Common myeloid progenitor, CD34-positive (primary cell): Measurements from ENCODE around the gene DENND6B.
A peak's percentile ranks its signal among the peaks of the same experiment; 100 is the strongest.

Source experiments
- CTCF ChIA-PET: fragments of 350-600 bp; sonication (Branson Sonifier 250); formaldehyde crosslinking; loops from one replicate; lab custom pipeline; 2021; ENCODE audit warnings: antibody characterized with exemption; lab: Charles Lee
- POLR2A ChIA-PET: fragments of 350-600 bp; sonication (Branson Sonifier 250); formaldehyde crosslinking; loops from one replicate; lab custom pipeline; 2021; ENCODE audit warnings: antibody characterized with exemption; lab: Charles Lee
- DNase-seq, 3 donors: peaks; one replicate each; pipeline versions ENCODE4 v3.0.0 to v3.0.0-alpha.2; 2013
- H3K27ac ChIP-seq, 2 experiments: 1 replicate in 1 of 2; 2 replicates in 1 of 2; pipeline ENCODE4 v1.7.0; 2013; ENCODE audit warnings: inconsistent platforms in 2 of 2, low read length in 2 of 2, mild to moderate bottlenecking in 2 of 2, low read depth in 1 of 2, moderate library complexity in 1 of 2; ENCODE audit not compliant: severe bottlenecking in 2 of 2, insufficient read depth in 1 of 2, poor library complexity in 1 of 2
- H3K27me3 ChIP-seq, 5 experiments: replicated peaks in 2 of 5; 1 replicate in 3 of 5; 2 replicates in 2 of 5; pipeline versions ENCODE4 v1.6.1 to v1.7.0; 2013; ENCODE audit warnings: low read length in 4 of 5, mild to moderate bottlenecking in 2 of 5, moderate library complexity in 2 of 5, inconsistent platforms in 1 of 5; ENCODE audit not compliant: insufficient read depth in 5 of 5, control insufficient read depth in 4 of 5
- H3K36me3 ChIP-seq, 4 experiments: 1 replicate in 2 of 4; 2 replicates in 2 of 4; pipeline versions ENCODE4 v1.6.1 to v1.7.0; 2013; ENCODE audit warnings: low read length in 3 of 4, control low read depth in 1 of 4, mild to moderate bottlenecking in 1 of 4; ENCODE audit not compliant: control insufficient read depth in 4 of 4, insufficient read depth in 4 of 4
- H3K4me1 ChIP-seq, 4 experiments: 1 replicate in 3 of 4; 2 replicates in 1 of 4; pipeline versions ENCODE4 v1.6.1 to v1.7.1; 2013; ENCODE audit warnings: low read length in 3 of 4, mild to moderate bottlenecking in 3 of 4, control low read depth in 1 of 4, inconsistent platforms in 1 of 4, moderate library complexity in 1 of 4; ENCODE audit not compliant: control insufficient read depth in 4 of 4, insufficient read depth in 4 of 4; ENCODE audit errors: control extremely low read depth in 1 of 4
- H3K4me3 ChIP-seq, 7 experiments: 1 replicate in 4 of 7; 2 replicates in 3 of 7; pipeline versions ENCODE4 v1.5.1 to v1.7.0; 2013; ENCODE audit warnings: mild to moderate bottlenecking in 7 of 7, low read length in 6 of 7, moderate library complexity in 6 of 7, inconsistent platforms in 2 of 7, low read depth in 2 of 7, control low read depth in 1 of 7; ENCODE audit not compliant: insufficient read depth in 4 of 7, control insufficient read depth in 1 of 7; ENCODE audit errors: extremely low read depth in 1 of 7
- H3K9me3 ChIP-seq, 5 experiments: 1 replicate in 4 of 5; 2 replicates in 1 of 5; pipeline versions ENCODE4 v1.6.1 to v1.7.1; 2013; ENCODE audit warnings: low read length in 4 of 5, mild to moderate bottlenecking in 2 of 5, inconsistent platforms in 1 of 5, low read depth in 1 of 5, moderate library complexity in 1 of 5; ENCODE audit not compliant: control insufficient read depth in 4 of 5, insufficient read depth in 2 of 5; ENCODE audit errors: control extremely low read depth in 1 of 5
- WGBS: methylation state at CpG from one replicate; pipeline ENCODE4 v1.1.5; 2013; ENCODE audit not compliant: insufficient coverage; 5-methylcytosine and 5-hydroxymethylcytosine counted together

The DENND6B gene

GRCh38 chr22:50302564-50302963, 24.2 kb downstream of the DENND6B start:
- H3K9me3 ChIP-seq = no peaks in the 10 kb centered on the region
- no peaks in the 10 kb centered on the region for H3K27me3 ChIP-seq
- peaks cover 0 to 6% (median 0%) of the 10 kb centered on the region in 4 experiments for H3K36me3 ChIP-seq
- no peak overlapping the region for H3K27ac ChIP-seq
- CTCF ChIA-PET = interaction anchor here (1.0 to 6.0 kb wide), 13 partner anchors 9 to 39 kb away, joined by 3 to 37 read pairs (median 6); partner anchors contain the start of gene DENND6B
- POLR2A ChIA-PET = interaction anchor here (0.7 to 6.2 kb wide), 3 partner anchors 9 to 12 kb away, joined by 3 to 33 read pairs (median 5); no protein-coding TSS in a partner anchor
- DNase-seq = no peak
- H3K4me3 ChIP-seq = peak overlapping the region in 1 of 7 experiments; percentile 19
- 43% methylated on average over 2 of the region's 5 CpGs for WGBS
- peaks cover 0 to 84% (median 76%) of the 10 kb centered on the region in 4 experiments for H3K4me1 ChIP-seq

DNA sequence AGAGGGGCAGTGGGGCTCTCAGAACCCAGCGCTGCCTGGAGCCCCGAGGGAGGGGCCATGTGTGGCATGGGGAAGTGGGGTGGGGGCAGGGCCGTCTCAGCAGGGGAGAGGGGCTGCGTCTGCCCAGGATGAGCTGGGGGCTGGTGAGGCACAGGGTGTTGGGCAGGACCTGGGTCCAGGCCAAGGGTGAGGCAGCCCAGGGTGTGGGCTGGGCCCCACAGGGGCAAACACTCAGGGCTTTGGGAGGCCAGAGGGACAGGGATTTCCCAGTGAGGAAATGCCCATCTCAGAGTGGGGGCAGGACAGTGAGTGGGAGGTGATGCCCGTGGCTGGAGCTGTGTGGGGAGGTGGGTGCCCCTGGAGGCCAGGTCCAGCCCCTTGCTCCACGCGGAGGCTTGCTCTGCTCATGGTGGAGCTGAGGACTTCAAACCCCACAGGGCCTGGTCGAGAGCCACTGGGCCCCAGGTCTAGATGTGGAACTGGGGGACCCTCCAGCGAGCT, 24.7 kb downstream of the DENND6B start:
- no peak for DNase-seq

DNA sequence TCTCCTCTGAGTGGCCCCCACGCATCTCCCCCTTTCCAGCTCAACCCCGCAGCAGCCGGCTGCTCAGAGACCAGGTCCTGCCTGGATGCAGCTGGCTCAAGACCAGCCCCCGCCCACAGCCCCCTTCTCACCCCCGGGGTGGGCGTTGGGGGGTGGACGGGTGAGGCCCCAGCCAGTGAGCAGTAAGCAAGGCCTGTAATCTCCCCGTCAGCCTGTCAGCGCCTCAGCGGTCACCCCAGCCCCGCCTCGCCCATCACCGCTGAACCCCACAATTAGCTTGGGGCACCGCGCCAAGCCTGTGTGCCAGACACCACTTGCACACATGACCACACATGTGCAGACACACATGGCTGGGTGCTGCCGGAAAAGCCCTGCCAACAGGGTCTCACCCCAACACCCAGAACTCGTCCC, 25.2 kb downstream of the DENND6B start:
- WGBS = 60% methylated on average over 12 of the region's 17 CpGs
- DNase-seq = peak in 1 of 3 donors; percentile 58
- ChIA-PET POLR2A (interaction anchor here (0.6 to 6.2 kb wide), 3 partner anchors 10 to 13 kb away, joined by 3 to 33 read pairs (median 3); no protein-coding TSS in a partner anchor), CTCF (interaction anchor here (1.0 to 6.0 kb wide), 6 partner anchors 15 to 40 kb away, joined by 3 to 32 read pairs (median 9); partner anchors contain the start of gene DENND6B)
- Histone ChIP-seq H3K27me3 (no peaks in the 10 kb centered on the region), H3K36me3 (peaks cover 0 to 6% (median 0%) of the 10 kb centered on the region in 4 experiments), H3K4me1 (peaks cover 0 to 84% (median 76%) of the 10 kb centered on the region in 4 experiments), H3K27ac (no peak overlapping the region), H3K9me3 (no peaks in the 10 kb centered on the region), H3K4me3 (peak overlapping the region in 1 of 7 experiments; percentile 4)

More for the DNA sequence above, 24.7 kb downstream of the DENND6B start:
- H3K36me3 ChIP-seq = peaks cover 0 to 6% (median 0%) of the 10 kb centered on the region in 4 experiments
- H3K4me1 ChIP-seq = peaks cover 0 to 86% (median 79%) of the 10 kb centered on the region in 4 experiments
- ChIA-PET CTCF (interaction anchor here (1.0 to 6.0 kb wide), 10 partner anchors 8 to 39 kb away, joined by 3 to 37 read pairs (median 6); partner anchors contain the start of gene DENND6B), POLR2A (interaction anchor here (0.6 to 6.2 kb wide), 4 partner anchors 8 to 13 kb away, joined by 3 to 33 read pairs (median 4); no protein-coding TSS in a partner anchor)
- no peak overlapping the region for H3K27ac ChIP-seq
- no peaks in the 10 kb centered on the region for H3K9me3 ChIP-seq
- WGBS = 27% methylated on average over 4 of the region's 9 CpGs
- no peaks in the 10 kb centered on the region for H3K27me3 ChIP-seq
- peak overlapping the region in 1 of 7 experiments; percentile 4 for H3K4me3 ChIP-seq

DNA sequence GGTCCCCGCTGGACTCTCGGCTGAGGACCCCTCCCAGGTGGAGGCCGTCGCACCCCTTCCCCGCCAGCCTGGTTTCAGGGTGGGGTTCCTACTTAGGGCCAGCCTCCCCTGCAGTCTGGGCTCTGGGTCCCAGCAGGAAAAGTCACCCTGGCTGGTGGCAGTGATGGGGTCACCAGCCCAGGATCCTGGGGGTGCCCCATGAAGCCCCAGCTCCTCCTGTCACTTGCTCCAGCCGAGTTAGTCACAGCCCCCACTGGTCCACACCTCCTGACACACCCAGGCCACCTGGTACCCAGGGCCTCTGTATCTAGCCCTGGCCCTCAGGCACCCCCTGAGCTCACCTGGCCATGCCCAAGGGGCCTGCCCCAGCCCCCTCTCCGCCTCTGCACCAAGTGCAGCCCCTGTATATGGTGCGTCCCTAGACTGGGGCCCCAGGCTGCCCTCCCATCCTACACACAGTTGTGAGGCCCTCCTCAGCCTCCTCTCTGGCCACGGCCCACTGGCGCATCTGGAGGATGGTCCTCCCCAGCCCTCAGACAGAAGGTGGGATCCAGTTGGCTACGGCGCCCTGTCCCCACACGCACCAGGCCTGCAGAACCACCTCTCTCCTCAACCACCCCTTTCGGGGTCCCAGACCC, 26.1 kb downstream of the DENND6B start:
- no peaks in the 10 kb centered on the region for H3K27me3 ChIP-seq
- peaks cover 0 to 6% (median 0%) of the 10 kb centered on the region in 4 experiments for H3K36me3 ChIP-seq
- no peak overlapping the region for H3K27ac ChIP-seq
- H3K4me1 ChIP-seq = peaks cover 0 to 77% (median 71%) of the 10 kb centered on the region in 4 experiments
- H3K9me3 ChIP-seq = no peaks in the 10 kb centered on the region
- WGBS = 95% methylated on average over 11 of the region's 14 CpGs
- H3K4me3 ChIP-seq = peak overlapping the region in 1 of 7 experiments; percentile 5
- POLR2A ChIA-PET = no interaction called here
- CTCF ChIA-PET = interaction anchor here (1.2 to 6.0 kb wide), 3 partner anchors 23 to 41 kb away, joined by 4 to 32 read pairs (median 7); no protein-coding TSS in a partner anchor
- no peak for DNase-seq

DNA sequence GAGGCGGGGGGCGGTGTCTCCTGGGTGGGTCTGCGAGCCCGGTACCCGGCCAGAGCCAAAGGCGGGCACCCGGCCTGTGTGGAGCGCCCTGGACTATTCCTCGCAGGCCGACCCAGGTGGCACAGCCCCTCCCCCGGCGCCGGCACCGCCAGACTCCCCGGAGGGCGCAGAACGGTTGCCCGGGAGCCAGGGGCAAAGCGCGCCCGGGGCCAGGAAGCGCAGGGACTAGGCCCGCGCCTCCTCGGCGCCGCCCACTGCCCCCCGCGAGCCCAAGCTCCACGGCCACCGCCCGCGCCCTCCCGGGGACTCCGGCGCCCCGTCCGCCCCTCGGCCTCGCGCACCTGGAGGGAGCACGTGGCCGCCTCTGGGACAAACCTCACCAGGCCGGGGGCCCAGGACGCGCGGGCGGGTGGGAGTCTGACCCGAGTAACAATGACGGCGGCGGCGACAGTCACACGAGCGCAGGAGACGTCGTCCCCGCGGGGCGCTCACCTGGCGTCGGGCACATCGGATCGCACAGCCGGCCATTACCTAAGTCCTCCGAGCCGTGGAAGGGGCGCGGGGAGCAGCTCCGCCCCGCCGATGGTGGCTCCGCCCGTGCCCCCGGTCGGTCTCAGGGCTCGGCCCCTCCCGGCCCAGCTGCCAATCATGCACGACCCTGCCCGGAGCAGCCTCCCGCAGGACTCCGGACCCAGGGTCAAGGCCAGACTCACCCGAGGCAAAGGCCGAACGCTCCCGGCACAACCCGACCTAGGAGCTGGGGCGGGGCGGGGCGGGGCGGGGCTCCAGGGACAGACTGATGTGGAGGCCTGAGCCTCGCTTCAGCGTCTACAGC, 26.8 kb downstream of the DENND6B start:
- Histone ChIP-seq H3K36me3 (peaks cover 0 to 6% (median 0%) of the 10 kb centered on the region in 4 experiments), H3K27ac (no peak overlapping the region), H3K4me1 (peaks cover 0 to 73% (median 64%) of the 10 kb centered on the region in 4 experiments), H3K4me3 (peak overlapping the region in 4 of 7 experiments; percentile 28 to 64 (median 54)), H3K27me3 (no peaks in the 10 kb centered on the region), H3K9me3 (no peaks in the 10 kb centered on the region)
- ChIA-PET CTCF (interaction anchor here (0.6 to 6.0 kb wide), 8 partner anchors 12 to 51 kb away, joined by 3 to 32 read pairs (median 4); partner anchors contain the start of gene DENND6B), POLR2A (interaction anchor here (0.6 kb wide), 2 partner anchors 56 to 69 kb away, joined by 3 to 6 read pairs; no protein-coding TSS in a partner anchor)
- DNase-seq = peak in 1 of 3 donors; percentile 24
- WGBS = 26% methylated on average over 88 of the region's 93 CpGs
